GM13976 (cell line): ENCODE data around the gene SERAC1.

ENCODE experiments used
- DNase-seq: peaks from one replicate; pipeline ENCODE4 v3.0.0; 2012; ENCODE audit warnings: low spot score
- in situ Hi-C: fragments of 300-500 bp; cut with MboI; formaldehyde crosslinking; loops from one replicate; pipeline ENCODE4 v1.12.0; 2022; ENCODE audit warnings: low sequenced_read_pairs, mixed read lengths, inconsistent platforms; ENCODE audit not compliant: unreplicated experiment
- TF ChIP-seq, protein P1 (sequence below): IDR thresholded peaks from 2 replicates; pipeline ENCODE4 v1.5.1; 2012; ENCODE audit warnings: borderline replicate concordance, mild to moderate bottlenecking; ENCODE audit not compliant: insufficient read depth; ENCODE audit errors: extremely low read depth, missing control alignments, control extremely low read depth

Gene SERAC1

DNA sequence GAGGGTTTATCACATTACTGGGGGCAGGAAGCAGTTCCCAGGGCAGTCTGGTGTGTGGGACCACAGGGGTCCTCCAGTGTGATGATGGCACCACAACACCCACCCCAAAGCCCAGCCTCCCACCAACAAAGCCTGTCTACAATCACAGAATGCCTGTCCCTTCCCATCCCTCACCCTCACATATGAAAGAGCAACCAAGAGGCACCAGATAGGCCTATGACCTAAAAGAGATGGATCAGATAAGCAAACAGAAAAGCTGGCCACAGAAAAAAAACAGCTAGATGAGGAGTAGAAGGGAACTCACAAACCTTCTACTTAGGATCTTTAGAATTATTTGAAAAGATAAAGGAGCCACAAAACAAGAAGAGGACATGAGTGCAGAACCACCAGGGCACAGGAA, 54.3 kb downstream of the SERAC1 start:
- DNase-seq, result no peak

DNA sequence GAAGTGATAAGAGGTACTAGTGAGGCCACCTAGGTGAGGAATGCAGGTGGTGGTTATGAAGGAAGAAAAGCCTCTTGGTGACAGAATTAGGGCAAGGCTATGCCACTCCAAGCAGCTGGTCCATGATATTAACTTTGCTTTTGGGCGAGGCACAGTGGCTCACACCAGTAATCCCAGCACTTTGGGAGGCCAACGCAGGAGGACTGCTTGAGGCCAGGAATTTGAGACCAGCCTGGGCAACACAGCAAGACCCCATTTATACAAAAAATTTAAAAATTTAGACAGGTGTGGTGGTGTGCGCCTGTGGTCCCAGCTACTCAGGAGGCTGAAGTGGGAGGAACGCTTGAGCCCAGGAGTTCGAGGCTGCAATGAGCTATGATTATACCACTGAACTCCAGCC, 56.1 kb downstream of the SERAC1 start:
- TF ChIP-seq, protein P1, sequence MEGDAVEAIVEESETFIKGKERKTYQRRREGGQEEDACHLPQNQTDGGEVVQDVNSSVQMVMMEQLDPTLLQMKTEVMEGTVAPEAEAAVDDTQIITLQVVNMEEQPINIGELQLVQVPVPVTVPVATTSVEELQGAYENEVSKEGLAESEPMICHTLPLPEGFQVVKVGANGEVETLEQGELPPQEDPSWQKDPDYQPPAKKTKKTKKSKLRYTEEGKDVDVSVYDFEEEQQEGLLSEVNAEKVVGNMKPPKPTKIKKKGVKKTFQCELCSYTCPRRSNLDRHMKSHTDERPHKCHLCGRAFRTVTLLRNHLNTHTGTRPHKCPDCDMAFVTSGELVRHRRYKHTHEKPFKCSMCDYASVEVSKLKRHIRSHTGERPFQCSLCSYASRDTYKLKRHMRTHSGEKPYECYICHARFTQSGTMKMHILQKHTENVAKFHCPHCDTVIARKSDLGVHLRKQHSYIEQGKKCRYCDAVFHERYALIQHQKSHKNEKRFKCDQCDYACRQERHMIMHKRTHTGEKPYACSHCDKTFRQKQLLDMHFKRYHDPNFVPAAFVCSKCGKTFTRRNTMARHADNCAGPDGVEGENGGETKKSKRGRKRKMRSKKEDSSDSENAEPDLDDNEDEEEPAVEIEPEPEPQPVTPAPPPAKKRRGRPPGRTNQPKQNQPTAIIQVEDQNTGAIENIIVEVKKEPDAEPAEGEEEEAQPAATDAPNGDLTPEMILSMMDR, result no peak

More for the DNA sequence above, 54.3 kb downstream of the SERAC1 start:
- in situ Hi-C loops, result no loop called here
- TF ChIP-seq, protein P1, result no peak

DNA sequence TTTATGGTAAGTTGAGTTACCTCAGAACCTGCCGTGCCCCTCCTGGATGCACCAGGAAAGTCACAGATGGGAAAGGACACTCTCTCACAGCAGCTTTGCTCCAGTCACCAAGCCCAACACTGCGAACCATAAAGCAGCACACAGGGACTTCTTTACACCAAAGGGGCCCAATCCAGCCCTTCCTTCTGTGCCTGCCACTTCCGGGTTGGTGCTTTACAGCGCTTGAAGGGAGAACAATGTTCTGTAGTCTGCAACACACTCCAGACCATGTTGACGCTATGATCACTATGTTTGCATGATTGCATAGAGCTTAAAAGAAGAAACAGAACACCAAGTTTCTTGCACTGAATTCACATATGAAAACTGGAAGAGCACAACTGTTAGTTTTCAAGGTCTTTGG, 57.1 kb downstream of the SERAC1 start:
- TF ChIP-seq, protein P1, result no peak
- in situ Hi-C loops, result no loop called here
- DNase-seq, result no peak

More for the DNA sequence above, 56.1 kb downstream of the SERAC1 start:
- in situ Hi-C loops, result no loop called here
- no peak for DNase-seq

DNA sequence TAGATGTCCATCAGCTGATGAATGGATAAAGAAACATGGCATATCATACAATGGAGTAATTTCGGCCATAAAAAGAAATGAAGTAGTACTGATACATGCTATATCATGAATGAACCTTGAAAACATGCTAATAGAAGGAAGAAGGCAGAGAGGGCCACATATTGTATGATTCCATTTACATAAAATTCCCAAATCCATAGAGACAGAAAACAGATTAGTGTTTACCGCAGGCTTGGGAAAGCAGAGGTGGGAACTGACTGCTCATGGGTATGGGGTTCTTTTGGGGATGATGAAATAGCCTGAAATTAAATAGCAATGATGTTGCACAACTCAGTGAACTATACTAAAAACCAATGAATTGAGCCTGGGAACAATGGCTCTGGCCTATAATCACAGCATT, 58.3 kb downstream of the SERAC1 start:
- TF ChIP-seq, protein P1, result no peak
- in situ Hi-C loops, result no loop called here
- DNase-seq, result no peak

DNA sequence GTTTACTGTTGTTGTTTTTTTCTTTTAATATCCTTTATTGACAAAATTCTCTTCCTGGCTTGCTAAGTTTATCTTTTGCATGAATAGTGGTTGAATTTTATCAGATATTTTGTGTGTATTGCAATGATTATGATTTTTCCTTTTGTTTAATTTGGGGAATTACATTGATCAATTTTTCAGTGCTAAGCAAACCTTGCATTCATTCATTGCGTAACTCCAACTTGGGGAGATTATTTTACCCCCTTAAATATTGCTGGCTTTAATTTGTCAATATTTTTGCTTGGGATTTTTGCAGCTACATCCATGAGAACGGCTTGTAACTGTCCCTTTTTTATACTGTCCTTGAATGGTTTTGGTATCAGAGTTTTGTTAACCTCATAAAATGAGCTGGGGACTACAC, 63.4 kb downstream of the SERAC1 start:
- DNase-seq, result no peak
- in situ Hi-C loops, result no loop called here
- TF ChIP-seq, protein P1, result no peak

DNA sequence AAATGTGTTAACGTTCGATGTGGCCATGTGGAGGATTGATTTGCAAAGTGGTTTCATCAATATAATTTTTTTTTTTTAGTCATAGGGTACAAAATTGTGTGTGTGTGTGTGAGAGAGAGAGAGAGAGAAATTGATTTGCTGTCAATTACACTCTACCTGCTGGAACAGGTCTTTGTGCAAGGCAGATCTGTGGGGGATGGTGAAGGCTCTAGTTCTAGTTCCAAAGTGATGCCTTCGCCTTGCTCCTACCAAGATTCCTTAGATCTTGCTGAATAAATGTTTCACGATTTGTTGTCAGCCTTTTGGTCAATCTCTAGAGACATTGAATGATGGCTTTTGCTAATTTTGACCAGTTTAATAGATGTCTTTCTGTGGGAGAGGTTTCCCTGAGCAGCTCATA, 64.8 kb downstream of the SERAC1 start:
- in situ Hi-C loops, result no loop called here
- no peak for DNase-seq
- TF ChIP-seq, protein P1, result no peak

DNA sequence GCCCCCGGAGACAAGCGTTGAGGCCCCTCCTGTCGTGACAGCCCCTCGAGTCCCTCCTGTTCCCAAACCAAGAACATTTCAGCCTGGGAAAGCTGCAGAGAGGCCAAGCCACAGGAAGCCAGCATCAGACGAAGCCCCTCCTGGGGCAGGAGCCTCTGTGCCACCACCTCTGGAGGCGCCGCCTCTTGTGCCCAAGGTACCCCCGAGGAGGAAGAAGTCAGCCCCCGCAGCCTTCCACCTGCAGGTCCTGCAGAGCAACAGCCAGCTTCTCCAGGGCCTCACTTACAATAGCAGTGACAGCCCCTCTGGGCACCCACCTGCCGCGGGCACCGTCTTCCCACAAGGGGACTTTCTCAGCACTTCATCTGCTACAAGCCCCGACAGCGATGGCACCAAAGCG, 72.4 kb downstream of the SERAC1 start:
- TF ChIP-seq, protein P1, result no peak
- in situ Hi-C loops, result no loop called here
- no peak for DNase-seq
